Stimulated activated CD8-positive, alpha-beta memory T cell treated with anti-CD3 and anti-CD28 coated beads, Interleukin-2, amount 100 ng/mL, for 48 hours (primary cell): ENCODE data around the gene C3orf80.
"Not testable (repeated sequence)": the region's sequence is repeated elsewhere in the genome, so short reads cannot be mapped to it uniquely, and the experiment has no call there.

Source experiments
- DNase-seq, 2 donors: peaks; one replicate each; pipeline ENCODE4 v3.0.0-alpha.2; 2020; ENCODE audit warnings: low read depth in 2 of 2

The C3orf80 gene

DNA sequence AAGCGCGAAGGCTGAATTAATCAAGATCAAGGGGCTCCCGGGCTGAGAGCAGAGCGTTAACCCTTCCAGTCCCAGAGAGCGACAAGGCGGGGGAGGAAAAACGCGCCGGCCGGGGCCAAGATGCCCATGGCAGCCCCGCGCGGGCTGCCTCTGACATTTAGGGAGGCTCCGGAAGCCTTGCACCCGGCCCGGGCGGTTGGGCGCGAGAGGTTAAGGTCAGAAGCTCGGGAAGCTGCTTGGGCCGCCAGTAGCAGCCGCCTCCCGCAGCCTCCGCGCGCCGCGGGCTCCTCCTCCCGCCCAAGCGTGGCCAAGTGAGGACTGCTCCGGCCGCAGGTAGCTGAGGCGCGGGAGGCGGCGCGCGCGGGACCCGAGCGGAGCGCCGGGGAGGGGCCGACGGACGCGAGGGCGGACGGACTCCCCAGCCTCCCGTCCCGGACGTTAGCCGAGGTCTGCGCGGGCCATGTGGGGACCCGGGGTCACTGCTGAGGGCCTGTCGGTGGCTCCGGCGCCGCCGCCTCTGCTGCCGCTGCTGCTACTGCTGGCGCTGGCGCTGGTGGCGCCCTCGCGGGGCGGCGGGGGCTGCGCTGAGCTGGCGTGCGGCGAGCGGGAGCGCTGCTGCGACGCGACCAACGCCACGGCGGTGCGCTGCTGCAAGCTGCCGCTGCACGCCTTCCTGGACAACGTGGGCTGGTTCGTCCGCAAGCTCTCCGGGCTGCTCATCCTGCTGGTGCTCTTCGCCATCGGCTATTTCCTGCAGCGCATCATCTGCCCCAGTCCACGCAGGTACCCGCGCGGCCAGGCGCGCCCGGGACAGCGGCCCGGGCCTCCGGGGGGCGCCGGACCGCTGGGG is at the start of gene C3orf80:
TSS of gene C3orf80 (plus strand) at position 247 of the 850 bp plus-strand sequence. CDS start at position 461, 214 bp downstream.
- peak; percentile 32 to 43 for DNase-seq

DNA sequence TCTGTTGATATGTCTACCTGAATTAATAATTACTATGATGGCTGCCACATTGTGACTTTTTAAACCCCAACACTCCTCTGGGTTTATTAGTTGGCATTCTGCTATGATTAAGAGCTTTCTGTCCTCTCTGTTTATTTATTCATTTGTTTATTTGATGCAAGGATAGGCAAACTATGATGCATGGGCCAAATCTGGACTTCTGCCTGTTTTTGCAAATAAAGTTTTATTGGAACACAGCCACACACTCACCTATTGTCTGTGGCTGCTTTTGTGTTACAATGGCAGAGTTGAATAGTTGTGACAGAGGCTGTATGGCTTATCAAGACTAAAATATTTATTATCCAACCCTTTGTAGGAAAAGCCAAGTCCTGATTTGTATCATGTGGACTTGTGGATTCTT is 48.3 kb upstream of the C3orf80 start:
- DNase-seq = no peak

DNA sequence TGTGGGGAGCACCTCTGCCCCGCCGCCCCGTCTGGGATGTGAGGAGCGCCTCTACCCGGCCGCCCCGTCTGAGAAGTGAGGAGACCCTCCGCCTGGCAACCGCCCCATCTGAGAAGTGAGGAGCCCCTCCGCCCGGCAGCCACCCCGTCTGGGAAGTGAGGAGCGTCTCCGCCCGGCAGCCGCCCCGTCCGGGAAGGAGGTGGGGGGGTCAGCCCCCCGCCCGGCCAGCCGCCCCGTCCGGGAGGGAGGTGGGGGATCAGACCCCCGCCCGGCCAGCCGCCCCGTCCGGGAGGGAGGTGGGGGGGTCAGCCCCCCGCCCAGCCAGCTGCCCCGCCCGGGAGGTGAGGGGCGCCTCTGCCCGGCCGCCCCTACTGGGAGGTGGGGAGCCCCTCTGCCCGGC is 46.6 kb upstream of the C3orf80 start:
- not testable (repeated sequence) for DNase-seq

DNA sequence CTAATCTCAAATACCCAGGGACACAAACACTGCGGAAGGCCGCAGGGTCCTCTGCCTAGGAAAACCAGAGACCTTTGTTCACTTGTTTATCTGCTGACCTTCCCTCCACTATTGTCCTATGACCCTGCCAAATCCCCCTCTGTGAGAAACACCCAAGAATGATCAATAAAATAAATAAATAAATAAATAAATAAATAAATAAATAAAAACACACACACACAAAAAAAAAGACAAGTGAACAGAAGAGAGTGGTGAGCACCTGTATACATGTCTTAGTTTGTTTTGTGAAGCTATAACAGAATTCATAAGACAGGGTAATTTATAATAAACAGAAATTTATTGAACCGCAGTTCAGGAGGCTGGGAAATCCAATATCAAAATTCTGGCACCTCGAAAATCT is 45.8 kb upstream of the C3orf80 start:
- DNase-seq = not testable (repeated sequence)

DNA sequence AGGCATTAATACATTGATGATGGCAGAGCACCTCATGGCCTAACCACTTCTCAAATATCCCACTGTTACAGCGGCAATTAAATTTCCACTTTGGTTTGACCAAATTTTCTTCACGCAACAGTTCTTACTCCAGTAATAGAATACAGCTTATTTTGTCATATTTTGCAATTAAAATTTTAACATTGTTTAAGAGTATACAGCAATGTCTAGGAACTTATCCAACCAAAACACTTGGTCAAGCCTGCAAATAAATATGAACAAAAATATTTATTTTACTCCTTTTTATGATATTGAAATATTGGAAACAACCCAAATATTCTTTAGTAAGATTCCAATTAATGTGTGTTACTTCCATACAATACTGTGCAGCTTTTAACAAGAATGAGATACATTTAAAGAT is 45.3 kb upstream of the C3orf80 start:
- no peak for DNase-seq

DNA sequence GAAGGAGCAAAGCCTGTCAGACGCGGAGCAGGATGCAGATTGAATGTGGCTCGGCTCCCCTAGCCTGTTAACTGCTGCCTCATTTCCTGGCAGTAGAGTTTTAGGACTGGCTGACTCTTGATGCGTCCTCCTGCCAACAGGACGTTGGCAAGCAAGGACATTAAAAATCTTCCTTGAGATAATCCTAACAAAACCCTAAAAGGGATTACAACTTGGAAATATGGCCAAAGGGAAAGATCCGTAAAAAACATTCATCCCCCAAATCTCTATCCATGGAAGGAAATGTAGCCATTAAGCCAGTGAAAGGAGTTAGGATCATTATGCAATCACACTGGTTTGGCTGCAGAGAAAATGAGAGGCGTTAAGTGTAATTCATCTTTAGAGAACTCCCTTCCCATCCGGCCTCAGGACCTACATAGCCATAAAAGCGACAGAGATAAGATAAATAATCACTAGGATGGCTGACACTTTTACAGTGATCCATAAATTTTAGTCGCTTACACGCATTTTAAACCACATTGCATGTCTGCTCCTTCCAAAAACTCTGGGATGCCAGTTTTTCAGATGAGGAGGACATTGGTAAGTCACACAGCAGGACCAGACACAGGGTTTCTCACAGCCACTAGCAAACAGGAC is 44.5 kb upstream of the C3orf80 start:
- DNase-seq = no peak

DNA sequence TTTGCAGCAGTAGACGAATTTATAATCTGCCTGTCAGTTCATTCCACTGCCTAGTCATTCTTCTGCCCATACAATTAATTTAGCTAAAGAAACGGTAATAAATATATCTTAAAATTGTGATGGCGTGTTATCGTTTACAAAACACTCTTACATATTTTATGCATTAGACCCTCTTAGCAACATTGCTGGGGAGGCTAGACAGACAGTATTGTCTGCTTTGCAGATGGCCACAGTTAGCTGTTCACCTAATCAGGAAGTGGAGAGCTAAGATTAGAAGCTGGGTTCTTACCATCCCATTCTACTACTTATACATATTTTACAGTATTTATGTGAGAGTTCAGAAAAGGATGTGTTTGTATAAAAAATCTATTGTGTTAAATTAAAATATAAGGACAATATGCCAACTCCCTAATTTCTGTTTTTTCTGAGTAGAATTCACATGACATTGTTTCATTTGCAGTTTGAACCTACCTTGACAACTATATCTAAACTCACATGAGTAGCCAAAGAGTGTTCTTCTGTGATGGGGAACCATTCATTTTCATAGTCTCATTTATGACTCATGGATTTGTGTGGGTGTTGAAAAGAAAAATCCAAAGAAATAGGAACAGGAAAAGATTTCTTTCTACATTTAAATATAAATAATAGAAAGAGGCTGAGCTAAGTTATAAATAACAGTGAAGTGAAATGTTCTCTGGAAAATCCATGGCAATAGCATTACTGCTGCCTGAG is 41.7 kb upstream of the C3orf80 start:
- no peak for DNase-seq

DNA sequence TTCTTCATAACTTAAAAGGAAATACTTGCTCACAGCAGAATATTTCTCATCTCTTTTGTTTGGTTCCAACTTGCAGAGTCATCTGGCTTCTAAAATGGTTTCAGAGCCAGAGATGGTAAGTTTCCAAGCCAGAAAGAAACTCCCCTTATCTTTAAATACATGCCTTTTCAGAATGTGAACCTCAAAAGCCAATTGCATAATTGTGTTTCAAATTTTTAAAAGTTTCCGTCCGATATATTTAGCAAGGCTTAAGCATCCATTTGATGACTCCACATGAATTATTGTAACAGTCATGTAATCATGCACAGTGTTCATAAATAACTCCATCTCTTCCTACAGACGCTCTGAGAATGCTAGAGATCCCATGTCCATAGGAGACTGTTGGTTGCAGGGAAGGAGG is 40.6 kb upstream of the C3orf80 start:
- DNase-seq = no peak

DNA sequence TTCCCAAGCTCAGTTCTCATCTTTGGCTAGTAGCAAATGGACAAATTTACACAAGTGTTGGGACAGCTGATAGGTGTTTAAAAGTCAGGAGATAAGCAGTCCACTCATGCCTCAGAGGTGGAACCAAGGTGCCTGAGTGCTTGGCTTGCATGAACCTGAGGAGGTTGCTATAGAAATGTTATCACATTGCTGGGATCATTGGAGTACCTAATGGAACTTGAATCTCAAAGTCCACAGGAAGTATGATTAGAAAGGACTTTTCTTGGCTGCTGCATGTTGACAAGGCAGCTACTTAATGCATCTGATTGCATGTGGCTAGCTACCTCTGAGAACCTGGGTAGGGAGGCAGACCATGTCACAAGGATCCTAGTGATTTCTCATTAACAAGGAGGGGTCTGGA is 39.5 kb upstream of the C3orf80 start:
- DNase-seq = no peak

DNA sequence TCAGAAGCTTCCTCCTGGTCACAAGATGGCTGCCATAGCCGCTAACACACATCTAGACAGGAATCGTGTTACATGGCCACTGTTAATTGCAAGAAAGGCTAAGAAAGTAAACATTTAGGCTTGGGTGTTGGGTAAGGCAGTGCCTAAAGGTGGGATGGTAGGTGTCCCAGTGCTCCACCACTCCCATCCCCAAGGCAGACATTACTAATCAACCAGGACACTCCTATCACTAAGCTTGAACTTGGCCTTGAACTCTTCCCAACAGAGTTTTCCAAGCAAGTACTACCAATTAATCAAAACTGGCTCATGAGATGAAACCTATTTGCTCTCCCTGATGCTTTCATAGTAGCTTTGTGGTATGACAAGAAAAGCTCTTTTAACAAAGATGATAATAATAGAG is 37.9 kb upstream of the C3orf80 start:
- no peak for DNase-seq

DNA sequence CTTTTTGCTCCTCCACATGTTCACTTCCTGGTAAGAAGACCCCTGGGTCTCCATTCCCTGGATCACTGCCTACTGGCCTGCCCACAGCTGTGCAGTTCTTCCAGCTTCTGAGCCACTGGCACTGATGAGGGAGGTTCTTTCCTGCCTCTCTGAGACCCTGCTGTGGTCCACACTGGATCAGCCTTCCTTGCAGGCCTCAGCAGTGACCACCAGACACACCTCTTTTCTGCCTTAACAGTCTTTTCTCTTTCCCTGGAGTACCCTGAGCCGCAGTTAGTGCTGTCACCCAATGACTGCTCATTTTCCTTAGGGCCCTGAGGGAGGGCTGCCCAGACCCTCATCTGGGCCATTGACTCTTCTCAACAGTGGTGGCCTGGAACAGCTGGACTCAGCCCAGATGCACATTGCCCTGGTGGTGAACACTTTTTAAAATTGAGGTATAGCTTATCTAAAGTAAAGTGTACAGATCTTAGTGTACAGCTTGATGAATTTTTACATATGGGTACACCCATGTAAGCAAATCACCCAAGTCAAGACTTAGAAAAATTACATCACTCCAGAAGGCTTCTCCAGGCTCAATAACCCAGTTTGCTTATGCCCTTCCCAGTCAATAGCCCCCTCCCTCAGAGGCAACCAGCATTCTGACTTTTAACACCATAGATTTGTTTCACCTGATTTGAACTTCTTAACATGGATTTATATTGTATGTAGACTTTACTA is 32.8 kb upstream of the C3orf80 start:
- no peak for DNase-seq

DNA sequence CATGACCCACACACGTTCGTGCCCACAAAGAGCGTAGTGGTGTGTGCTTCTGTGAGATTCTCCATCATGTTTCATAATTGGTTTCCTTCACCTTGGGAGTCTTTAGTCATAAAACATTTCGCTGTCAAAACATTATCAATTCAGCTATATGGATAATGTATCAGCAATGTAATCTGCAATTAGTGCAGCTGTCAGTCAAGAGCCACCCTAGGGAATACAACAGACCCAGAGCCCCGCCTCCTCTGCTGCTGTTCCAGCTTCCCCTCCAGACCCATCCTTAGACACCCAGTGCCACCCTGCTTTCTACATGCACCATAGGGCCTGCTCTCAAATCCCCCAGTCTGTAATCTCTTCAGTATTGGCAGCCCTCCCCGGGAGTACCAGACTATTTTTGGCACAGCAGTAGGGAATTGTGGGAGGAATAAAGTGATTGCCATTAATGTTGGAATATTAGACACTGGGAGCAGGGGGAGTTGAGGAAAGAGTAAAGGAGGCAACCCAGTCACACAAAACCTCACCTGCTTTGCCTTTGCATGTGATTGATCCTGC is 31.5 kb upstream of the C3orf80 start:
- no peak for DNase-seq

DNA sequence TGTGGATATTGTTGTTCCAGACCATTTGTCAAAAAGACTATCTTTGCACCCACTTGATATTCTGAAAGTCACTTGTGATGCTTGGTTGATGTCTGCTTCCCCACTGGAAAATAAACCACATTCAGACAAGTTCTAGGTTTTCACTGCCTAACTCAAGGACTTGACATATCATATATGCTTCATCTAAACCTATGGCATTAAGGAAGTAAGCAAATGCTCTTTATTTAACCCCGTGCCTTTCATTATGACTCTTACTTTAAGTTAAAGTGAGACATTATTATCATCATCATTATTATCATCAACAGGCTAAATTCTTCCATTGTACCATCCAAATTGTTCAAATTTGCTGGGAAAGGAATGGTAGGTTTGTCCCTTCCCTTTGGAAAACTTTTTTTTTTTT is 30.8 kb upstream of the C3orf80 start:
- DNase-seq = no peak

DNA sequence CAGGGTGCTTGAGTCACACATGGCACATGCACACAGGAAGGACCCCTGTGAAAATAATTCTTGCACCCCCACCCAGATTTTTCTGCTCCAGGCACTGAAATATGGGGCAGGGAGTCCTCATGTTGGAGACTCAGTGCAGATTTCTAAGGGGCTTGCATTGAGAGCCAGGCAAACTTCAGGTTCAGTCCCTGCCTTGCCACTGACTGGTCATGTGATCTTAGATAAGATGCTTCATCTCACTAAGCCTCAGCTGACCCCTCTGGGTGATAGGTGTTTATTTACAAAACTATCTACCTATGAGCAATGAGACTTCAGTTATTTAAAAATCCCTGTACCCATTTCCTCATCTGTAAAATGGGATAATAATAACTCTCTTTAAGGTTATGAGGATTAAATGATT is 30.1 kb upstream of the C3orf80 start:
- no peak for DNase-seq

DNA sequence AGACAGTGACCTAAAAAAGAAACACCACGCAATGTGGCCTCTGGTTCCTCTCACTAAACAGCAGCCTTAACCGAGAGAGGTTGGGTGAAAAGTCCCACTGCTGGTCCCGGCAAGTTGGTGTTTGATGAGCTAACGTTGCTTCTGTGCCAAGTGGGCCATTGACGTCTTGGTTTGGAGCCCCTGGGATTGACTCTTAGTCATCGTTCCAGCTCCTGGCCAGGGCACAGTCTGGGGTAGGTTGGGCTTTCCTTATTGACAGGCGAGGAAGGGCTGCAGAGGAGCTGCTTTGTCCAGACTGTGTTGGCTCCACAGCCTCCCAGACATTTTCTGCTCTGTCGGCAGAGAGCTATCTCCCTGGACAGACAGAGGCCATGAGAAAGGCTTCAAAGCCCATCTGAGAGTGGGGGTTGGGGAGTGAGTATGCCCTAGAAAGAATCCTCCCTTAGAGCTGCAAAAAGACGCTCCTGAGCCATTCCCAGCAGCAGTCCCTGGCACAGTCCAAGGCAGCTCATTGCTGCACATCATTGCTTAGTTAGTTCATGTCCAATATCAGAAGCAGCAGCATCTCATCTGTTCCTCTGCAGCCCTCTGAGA is 28.6 kb upstream of the C3orf80 start:
- DNase-seq = no peak

DNA sequence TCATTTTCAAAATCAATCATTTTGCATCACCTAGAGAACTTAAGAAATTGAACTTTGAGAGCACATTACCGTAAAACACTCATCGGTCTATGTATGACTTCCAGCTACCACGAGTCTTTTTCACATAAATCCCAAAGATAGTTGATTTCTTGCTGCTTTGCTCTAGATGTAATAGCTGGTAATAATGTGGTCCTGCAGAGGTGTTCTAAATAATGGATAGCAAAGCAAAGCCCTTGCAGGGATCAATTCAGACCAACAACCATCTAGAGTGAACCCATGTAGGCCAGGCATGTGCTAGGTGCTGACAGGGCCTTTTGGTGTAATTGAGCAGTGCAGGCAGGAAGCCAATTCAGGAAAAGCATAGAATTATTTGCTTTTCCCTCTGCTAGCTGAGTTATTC is 26.1 kb upstream of the C3orf80 start:
- DNase-seq = no peak

DNA sequence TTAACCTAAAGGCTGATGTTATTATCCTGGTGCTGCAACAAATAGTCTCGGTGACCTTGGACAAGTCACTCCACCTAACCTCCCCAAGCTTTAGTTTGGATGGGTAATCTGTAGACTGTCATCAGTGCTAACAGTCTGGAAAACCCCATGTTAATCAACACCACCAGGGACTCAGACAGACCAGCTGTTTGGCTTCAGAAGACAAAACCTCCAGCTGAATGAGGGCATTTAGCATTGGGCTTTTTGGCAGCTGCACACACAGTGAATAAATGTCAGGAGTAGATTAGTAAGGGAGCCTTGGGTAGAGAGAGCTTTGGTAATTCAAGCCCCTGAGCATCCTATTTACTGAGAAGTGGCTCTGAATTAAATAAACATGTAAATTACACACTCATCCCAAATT is 24.9 kb upstream of the C3orf80 start:
- no peak for DNase-seq

DNA sequence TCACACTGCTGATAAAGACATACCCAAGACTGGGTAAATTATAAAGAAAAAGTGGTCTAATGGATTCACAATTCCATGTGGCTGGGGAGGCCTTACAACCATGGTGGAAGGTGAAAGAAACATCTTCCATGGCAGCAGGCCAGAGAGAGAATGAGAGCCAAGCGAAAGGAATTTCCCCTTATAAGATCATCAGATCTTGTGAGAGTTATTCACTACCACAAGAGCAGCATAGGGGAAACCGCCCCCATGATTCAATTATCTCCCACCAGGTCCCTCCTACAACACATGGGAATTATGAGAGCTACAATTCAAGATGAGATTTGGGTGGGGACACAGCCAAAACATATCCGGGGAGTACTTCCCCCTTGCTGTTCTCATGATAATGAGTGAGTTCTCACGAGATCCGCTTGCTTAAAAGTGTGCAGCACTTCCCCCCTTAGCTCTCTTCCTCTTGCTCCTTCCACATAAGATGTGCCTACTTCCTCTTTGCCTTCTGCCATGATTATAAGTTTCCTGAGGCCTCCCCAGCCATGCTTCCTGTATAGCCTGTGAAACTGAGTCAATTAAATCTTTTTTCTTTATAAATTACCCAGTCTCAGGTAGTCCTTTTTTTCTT is 20.7 kb upstream of the C3orf80 start:
- not testable (repeated sequence) for DNase-seq

DNA sequence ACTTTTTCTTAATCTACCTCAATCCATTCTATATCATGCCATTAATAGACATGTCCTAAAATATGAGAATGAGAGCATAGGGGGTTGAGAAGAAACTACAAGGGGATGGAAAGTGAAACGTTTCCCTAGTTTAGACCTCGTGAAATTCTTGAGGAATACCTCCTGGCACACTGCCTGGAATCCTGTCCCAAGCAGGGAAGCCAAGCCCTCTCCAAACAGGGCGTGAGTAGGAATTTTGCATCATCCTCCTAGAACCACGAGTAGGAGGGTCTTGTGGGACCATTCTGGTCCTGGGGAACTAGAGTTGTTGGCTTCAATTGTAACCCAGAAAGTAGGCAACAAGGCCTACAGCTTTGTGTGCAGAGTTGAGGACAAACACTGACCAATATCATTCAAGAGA is 19.6 kb upstream of the C3orf80 start:
- no peak for DNase-seq

DNA sequence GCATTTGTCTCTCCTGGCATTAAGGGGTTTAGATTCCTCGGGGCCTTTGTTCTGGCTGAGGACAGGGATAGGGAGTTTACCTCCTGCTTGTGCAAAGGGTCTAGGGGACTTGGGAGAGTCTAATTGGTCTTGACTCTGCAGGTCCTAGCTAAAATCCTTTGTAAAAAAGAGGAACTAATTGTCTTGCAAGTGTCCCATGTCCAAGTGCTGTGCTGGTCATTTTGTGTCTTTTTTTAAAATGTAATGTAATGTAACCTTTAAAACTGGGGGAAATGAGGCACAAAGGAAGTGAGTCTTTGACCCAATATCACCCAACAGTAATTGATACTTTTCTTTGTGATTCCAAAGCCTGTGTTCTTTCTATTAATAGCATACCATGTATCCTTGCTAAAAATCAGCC is 14.9 kb upstream of the C3orf80 start:
- DNase-seq = no peak

DNA sequence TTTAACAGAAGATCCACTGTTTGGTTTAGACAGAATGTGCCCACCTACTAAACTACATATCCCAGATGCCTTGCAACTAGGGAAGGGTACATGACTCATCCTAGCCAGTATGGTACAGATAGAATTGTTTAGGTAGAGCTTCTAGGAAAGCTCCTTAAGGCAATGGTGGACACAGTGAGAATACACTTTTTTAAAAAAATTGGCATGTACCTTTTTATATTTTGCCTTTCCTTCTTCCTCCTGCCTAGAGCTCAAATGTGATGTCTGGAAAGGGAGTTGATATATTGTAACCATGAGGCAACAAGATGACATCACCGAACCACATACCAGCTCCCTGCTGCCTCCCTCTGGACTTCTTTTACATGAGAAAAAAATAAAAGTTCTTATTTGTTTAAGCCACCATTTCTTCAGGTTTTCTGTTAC is 14.4 kb upstream of the C3orf80 start:
- DNase-seq = no peak
